Mucosa of stomach (tissue), 1 donor: ENCODE measurements around the gene CASP9.

Experiments used
- H3K27me3 ChIP-seq: one replicate; pipeline ENCODE4 v1.7.0; 2013; ENCODE audit warnings: mild to moderate bottlenecking, low read length; ENCODE audit not compliant: control insufficient read depth, insufficient read depth
- H3K36me3 ChIP-seq: one replicate; pipeline ENCODE4 v1.7.0; 2013; ENCODE audit warnings: low read length; ENCODE audit not compliant: control insufficient read depth, insufficient read depth
- H3K4me1 ChIP-seq: one replicate; pipeline ENCODE4 v1.7.0; 2013; ENCODE audit warnings: mild to moderate bottlenecking, low read length; ENCODE audit not compliant: control insufficient read depth, insufficient read depth
- H3K4me3 ChIP-seq: one replicate; pipeline ENCODE4 v1.7.0; 2013; ENCODE audit warnings: low read length
- H3K9ac ChIP-seq: one replicate; pipeline ENCODE4 v1.7.0; 2013; ENCODE audit warnings: mild to moderate bottlenecking, low read length, moderate library complexity
- H3K9me3 ChIP-seq: one replicate; pipeline ENCODE4 v1.7.0; 2013; ENCODE audit warnings: mild to moderate bottlenecking, low read length, moderate library complexity; ENCODE audit not compliant: control insufficient read depth
- donor health status: Pancreatic carcinoma.

Gene CASP9

DNA sequence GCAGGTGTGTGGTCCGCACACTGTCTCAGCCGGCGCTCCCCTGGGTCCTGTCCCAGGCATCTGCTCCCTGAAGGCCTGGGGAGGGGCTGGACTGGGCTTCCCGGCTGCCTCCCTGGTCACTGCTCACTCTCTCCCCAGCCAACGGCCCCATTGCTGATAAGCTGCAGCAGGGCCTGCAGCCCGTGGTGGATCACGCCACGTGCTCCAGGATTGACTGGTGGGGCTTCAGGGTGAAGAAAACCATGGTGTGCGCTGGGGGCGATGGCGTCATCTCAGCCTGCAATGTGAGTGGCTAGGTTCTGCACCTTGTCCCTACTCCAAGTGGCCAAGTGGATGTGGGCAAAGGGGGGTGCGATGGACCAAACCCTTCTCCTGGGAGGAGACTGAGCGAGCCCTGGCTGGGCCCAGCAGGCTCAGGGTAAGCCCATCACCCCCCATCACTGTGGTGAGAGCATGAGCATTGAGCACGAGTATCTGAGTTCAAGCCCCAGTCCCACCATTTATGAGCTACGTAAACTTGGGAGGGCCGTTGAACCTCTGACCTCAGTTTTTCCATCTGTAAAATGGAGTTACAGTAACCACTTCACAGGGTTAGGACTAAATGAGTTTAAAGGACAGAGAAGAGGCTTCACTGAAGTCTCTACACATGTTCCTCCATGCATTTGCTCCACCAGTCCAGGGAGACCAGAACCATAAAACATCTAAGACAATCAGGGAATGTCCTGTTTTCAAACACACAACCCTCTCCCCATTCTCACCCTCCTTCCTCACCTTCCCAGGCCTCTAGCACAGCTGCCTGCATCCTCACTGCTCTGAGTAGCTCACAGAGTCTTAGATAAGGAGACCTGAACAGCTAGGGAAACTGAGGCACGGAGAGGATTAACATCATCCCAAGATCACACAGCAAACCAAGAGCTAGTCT, 79.3 kb downstream of the CASP9 start:
- Histone ChIP-seq H3K27me3 (peaks cover 10% of the 10 kb centered on the region), H3K9ac (no peak overlapping the region)

DNA sequence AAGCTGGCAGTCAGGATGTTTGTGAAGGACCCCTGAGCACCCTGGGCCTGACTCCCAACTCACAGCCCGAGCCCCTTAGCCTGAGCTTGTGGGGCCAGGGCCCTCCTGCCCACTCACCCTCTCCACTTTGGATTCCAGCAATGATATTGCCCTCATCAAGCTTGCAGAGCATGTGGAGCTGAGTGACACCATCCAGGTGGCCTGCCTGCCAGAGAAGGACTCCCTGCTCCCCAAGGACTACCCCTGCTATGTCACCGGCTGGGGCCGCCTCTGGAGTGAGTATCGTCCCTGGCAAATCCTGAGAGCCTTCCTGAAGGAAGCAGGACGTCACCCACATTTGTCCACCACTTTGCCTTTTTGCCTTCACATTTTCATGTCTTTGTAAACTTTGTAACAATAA, 80.7 kb downstream of the CASP9 start:
- no peak overlapping the region for H3K9ac ChIP-seq
- peaks cover 10% of the 10 kb centered on the region for H3K27me3 ChIP-seq

More for the DNA sequence above, 79.3 kb downstream of the CASP9 start:
- H3K9me3 ChIP-seq, result no peaks in the 10 kb centered on the region
- no peak overlapping the region for H3K4me3 ChIP-seq
- no peaks in the 10 kb centered on the region for H3K36me3 ChIP-seq
- H3K4me1 ChIP-seq, result no peaks in the 10 kb centered on the region

DNA sequence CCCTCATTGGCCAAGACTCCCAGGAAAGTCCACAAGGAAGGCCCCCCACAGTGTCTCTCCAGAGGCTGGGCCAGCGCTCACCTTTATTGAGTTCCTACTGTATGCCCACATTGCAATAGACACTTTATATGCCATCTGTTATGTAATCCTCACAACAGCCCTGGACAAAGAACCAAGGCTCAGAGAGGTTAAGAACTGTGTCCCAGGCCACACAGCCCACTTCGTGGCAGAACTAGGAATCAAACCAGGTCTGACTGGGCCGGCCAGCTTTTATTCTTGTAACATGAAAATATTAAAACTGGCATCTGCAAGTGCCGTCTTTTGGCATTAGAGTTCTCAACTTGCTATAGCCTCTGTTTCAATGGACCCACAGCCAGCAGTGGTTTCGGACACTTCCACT, 81.3 kb downstream of the CASP9 start:
- no peaks in the 10 kb centered on the region for H3K36me3 ChIP-seq
- no peak overlapping the region for H3K9ac ChIP-seq
- H3K27me3 ChIP-seq, result peaks cover 10% of the 10 kb centered on the region
- H3K4me1 ChIP-seq, result no peaks in the 10 kb centered on the region
- no peak overlapping the region for H3K4me3 ChIP-seq
- H3K9me3 ChIP-seq, result no peaks in the 10 kb centered on the region

More for the DNA sequence above, 80.7 kb downstream of the CASP9 start:
- no peaks in the 10 kb centered on the region for H3K36me3 ChIP-seq
- H3K9me3 ChIP-seq, result no peaks in the 10 kb centered on the region
- no peaks in the 10 kb centered on the region for H3K4me1 ChIP-seq
- H3K4me3 ChIP-seq, result no peak overlapping the region

DNA sequence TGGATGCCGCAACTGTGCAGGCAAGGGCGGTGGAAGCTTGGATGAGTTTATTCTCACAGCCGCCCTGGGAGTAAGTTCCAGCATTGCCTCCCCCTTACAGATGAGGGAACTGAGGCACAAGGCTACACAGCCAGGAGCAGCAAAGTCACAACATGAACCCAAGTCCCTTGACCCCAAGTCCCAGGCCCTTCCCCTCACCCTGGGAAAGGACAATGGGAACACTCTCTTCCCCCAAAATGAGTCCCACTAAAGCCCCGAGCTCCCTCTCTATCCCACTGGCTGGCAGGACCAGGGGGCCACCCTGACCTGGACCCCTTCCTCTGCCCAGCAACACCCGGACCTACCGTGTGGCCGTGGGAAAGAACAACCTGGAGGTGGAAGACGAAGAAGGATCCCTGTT, 81.9 kb downstream of the CASP9 start:
- Histone ChIP-seq H3K27me3 (peaks cover 4% of the 10 kb centered on the region), H3K9me3 (no peaks in the 10 kb centered on the region), H3K9ac (no peak overlapping the region), H3K4me3 (no peak overlapping the region), H3K36me3 (no peaks in the 10 kb centered on the region), H3K4me1 (no peaks in the 10 kb centered on the region)
